Measurements from ENCODE around the gene INSC.

Gene INSC

DNA sequence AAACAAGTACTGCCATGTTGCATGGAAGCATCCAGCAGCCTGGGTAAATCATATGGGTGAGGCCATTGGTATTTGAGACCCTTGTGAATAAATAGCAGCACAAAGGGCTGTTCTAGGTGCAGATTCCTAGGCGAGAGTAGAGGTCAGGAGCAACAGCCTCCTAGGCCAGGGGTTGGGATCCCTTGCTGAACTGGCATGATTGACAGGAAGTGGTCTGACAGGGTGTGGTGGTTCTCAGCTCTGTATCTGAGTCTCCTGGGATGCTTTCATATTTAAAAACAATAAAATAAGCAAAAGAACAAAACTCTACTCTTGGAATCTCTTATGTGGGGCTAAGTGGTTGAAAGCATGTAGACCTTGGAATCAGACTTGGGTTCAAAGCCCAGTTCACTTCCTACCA is 35.8 kb downstream of the INSC start:
- FAIRE-seq, result no peak

DNA sequence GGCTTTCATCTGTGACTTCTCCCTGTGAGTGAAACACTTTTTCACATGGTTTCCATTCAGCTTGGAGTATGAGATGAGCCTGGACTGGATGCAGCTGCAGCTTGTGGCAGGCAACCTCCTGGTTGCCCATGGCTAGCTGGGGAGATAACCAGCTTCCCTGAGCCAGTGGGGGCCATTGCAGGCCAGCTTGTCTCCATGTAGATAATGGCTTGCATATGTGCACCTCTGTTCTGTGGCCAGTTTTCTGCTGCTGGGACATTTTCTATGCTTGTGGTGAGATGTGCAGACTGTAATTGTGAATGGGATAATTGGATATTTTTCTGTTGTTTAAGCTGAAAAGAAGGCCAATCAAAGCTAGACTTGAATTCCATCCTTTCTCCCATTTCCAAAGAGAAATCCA is 38.5 kb downstream of the INSC start:
- FAIRE-seq, result no peak

DNA sequence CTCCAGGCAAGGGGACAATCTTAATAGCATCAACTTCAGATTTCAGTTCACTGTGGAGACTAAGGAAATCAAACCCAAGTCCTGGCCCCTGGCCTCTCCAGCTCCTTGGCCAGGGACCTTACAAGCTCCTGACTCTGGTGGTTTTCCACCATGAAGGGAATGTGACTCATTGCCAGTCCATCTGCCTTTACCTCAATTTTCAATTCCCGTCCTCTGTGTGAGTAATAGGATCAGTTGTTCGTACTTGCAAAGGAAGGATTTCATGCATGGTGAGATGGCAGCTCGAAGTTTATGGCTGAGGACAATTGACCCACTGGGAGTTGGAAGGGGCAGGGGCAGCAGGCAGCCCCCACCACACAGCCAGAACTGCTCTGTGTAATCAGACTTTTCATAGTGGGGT is 42.5 kb downstream of the INSC start:
- no peak for FAIRE-seq

DNA sequence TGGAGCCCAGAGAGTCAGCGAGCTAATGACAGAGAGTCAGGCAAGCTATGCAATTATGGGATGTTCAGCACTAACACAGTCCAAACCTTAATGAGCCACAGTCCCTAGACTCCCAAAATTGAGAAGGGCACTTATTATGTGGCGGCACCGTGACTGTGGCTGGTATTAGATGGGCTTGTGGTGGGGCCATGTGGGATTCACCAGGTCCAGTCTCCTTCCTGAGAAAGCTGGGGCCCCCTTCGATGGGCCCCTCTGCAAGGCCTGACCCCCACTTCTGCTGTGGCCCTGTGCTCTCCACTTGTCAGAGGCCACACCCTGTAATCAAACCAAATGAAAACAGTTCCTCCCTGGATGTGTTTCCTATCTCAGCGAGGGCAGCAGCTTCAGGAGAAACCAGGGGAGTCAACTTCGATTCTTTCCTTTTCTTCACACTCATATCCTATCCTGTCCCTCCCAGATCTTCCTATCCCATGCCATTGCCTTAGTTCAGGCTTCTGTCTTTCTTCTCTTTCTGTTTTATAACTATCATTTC is 42.9 kb downstream of the INSC start:
- no peak for FAIRE-seq

DNA sequence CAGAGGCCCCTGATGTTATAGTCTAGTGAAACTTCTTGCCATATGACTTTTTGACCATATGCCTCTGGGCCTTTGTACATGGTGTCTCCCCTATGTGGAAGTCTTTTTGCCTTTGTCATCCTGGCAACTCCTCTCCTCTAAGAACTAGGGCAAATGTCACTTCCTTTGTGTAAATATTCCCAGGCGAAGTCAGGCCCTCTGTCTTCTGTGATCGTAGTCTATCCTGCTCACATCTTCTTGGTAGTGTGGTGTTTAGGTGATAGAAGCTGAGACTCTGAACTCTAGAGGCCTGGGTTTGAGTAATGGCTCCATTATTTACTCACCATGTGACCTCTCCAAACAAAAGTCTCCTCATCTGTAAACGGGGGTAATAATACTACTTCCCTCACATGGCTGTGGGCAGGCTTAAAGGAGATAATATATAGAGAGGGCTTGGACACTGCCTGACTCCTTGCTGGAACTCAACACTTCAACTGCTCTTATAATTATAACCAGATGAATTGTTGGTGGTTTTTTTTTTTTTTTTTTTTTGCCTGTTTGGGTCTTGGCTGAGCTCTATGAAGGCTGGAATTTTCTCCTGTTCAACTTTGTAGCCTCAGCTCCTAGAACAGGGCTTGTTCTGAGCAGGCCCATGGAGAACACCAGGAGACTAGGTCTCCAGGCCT is 43.8 kb downstream of the INSC start:
- FAIRE-seq, result peak; percentile 53

DNA sequence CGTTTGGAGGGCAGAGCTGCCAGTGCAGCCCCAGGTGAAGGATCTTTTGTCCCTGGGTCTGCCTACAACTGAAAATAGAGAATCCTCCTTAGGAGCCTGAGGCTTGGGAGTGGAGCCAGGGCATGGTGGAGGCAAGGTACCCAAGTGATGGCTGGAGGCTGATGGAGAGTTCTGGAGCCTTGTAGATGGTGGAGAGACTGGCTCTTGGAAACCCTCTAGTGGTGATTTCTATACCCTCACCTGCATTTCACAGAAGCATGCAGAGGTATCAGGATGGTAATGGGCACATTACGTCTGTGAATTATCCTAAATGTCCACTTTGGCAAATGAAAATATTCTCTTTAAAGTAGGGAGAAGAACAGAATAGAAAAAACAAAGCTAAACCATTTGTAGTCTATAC is 44.4 kb downstream of the INSC start:
- no peak for FAIRE-seq

DNA sequence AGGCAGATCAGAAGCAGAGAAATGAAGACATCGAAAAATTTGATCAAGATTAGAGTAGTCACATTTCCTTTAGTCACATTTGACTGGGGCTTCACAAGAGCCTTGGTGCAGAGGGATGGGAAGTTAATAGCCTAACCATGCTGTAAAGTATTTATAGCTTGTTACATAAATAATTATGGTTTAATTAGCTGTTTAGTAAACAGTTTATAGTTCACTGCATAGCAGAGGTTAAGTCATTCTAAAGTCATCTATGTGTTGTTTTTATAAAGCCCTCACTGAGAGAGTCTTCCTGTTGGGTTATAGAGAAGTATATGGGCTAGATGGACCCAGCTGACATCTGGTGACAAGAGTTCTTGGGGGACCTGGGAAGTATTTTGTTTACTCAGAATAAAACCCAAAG is 47.1 kb downstream of the INSC start:
- FAIRE-seq, result no peak

DNA sequence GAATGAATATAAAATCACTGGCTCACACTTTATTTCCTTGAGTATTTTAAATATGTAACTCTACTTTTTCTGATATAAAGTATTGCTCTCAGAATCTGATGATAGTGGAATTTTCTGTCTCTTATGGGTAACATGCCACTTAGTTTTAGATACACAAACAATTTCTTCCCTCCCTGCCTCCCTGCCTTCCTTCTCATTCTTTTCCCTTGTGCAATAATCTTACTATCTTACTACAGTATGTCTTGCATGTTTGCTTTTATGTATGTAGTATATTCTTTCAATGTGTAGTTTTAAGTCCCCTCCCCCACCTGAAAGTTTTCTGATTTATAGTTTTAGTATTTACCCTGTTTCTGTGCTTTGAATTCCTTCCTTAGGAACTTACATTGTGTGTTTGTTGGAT is 48.4 kb downstream of the INSC start:
- no peak for FAIRE-seq

DNA sequence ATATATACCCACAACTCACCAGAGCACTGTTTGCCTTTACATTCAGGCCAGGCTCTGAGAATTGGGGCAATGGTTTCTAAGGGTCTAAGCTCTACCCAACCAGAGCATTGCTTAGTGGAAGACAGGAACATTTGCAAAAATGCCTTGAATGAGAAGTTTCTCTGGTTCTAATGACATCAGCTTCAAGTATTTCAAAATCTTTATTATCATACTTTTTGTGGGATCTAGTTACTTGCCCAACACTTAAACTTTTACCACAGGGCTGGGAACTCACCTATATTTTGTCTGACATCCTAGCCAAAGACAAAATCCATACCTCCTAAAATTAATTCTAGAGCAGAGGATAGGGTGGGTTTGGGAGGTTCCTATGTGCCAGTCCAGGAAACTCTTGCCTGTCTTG is 51.5 kb downstream of the INSC start:
- FAIRE-seq, result no peak

DNA sequence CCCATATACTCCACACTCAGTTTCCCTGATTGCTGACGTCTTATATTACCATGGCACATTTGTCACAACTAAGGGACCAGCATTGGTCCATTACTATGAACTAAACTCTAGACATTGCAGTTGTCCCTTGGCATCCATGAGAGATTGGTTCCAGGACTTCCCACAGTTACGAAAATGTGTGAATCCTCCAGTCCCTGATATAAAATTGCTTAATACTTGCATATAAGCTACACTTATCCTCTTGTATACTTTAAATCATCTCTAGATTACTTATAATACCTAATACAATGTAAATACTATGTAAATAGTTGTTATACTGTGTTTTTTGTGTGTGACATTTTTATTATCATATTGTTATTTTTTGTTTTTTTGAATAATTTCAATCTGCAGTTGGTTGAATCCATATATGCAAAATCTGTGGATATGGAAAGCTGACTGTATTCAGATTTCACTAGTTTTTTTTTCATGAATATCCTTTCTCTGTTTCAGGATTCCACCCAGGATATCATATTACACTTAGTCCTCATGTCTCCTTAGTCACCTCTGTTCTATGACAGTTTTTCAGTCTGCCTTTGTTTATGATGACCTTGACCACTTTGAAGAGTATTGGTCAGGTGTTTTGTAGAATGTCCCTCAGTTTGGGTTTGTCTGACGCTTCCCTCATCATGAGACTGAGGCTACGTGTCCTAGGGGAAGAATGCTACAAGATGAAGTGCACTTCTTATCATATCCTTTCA is 55.3 kb downstream of the INSC start:
- no peak for FAIRE-seq

DNA sequence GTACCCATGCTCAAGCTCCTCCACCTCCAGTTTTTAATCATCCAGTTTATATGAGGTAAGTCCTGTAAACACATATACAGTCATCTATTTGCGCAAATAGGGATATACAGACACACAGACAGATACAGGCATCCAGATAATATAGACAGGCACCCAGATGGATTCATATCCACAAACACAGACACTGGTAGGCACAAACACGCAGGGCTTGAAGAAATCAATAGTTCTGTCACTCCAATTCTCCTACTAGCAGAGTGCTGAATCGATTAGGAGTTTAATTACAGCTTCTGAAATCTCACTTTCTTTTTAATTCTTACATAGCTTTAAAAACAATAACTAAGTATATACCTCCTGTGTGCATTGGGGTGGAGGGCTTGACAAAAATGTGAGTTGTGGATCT is 56.0 kb downstream of the INSC start:
- no peak for FAIRE-seq

DNA sequence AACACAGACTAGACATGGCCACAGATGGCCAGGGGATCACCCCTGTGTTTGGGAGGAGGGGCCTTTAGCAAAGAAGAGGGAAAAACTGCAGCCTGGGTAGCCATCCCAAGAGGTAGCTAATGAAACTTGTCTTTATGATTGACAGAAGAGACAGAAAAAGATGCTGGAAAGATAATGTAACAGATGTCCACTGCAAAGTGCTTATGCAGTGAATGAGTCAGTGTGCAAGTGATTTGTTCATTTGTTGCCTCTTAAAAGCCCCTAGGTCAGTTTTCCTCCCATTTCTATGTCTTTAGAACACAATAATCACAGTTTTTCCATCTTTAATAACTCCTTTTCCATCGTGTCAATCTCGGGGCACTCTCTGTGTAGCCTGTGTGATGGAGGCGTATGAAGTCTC is 57.2 kb downstream of the INSC start:
- FAIRE-seq, result no peak

DNA sequence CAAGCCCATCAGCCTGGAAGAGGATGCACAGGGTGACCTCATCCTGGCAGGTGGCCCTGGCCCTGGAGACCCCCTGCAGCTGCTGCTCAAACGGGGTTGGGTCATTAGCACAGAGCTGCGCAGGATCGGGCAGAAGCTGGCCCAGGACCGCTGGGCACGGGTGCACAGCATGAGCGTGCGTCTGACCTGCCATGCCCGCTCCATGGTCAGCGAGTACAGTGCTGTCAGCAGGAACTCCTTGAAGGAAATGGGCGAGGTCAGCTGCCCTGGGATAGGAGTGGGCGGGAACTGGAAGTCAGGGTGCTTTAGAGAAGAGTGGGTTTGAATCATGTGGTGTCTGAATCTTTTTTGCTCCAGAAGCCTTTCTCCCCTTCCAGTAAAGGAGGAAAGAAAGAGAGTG is 61.1 kb downstream of the INSC start:
- FAIRE-seq, result no peak

DNA sequence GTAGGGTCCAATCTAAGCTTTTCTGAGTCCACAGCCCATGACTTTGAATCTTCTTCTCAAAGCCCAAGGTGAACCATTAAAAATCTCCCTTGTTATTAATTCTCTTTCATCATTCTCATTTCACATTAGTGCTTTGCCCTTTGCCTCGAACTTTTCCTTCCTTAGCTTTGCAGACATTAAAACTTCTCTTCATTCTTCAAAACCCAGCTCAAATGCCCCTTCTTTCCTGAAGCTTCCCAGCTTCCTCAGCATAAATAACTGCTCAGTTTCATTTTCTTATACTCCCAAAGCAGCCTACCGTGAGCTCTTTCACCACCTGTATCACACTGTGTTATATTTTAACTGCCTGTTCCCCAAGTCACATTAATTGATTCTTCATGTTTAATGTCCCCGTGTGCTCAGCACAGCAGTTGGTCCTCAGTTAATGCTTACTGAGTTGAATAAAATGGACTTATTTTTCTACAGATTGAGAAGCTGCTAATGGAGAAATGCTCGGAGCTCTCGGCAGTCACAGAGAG is 62.0 kb downstream of the INSC start:
- FAIRE-seq, result no peak

DNA sequence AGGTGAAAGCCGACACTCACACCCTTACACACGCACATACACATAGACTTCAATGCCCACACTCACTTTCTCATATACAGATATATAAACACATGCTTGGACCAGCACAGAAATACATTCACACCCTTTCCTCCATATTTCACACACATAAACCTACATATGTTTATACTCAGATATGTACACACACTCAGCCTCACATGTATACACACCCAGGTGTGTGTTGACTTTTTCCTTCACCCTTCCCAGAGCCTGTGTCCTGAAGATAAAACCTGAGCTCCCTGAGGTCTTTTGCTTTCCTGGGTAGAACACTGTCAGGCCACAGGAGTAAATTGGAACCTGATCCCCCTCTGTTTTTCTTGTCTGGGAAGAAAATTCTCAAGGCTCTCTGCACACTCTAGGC is 62.8 kb downstream of the INSC start:
- FAIRE-seq, result no peak

DNA sequence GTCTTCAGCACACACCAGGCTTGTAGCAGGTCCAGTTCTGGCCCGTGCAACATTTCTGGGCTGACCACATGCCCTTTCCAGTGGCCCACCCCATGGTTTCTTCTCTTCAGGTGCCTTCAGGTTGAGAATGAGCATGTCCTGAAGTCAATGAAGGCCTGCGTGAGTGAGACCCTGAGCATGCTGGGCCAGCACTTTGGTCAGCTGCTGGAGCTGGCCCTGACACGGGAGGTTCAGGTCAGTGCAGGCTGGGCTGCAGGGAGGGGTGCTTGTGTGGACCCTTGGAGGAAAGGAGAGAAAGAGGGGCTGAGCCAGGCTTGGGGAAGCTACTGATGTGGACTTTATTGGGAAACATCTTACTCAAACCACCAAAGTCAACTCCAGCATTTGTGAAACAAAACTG is 63.5 kb downstream of the INSC start:
- no peak for FAIRE-seq

DNA sequence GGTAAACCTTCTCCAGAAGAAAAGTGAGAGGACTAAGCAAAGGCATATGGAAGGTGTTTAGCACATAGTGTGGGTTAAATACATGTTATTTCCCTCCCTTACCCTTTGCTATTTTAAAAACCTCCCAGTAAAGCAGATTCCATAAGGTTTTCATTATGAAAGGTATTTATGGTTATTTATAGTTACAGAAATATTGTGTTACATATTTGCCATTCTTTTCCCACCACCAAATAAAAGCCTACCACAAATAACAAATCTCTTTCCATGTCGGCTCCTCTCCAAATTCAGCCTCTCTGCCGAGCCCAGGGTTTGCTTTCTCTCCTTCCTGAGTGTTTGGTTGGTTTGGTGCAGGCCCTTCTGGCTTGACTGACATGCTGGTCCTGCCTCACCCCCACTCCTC is 64.4 kb downstream of the INSC start:
- FAIRE-seq, result peak; percentile 76

DNA sequence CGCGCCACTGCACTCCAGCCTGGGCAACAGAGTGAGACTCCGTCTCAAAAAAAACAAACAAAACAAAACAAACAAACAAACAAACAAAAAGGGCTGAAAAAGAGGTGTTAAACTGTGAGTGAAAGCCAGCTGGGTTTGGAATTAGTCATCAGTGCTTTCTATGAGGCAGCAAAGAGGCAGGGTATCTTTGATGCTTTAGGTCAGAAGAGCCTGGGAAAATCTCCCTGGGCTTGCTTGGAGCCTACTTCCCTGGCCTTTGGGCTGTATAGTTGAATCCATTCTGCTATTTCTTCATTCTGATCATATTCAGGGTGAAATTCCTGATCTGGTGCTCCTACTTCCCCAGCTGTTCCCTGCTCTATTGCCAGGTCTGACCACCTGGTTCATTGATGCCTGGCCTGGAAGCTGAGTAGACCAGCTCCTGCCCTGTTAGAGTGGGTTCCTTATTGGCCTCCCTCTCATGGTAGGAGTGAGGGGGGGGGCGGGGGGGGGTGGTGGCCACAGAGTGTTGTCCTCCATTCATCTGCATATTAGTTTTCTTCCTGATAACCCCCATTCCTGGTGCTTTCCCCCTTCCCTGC is 65.6 kb downstream of the INSC start:
- FAIRE-seq, result no peak

DNA sequence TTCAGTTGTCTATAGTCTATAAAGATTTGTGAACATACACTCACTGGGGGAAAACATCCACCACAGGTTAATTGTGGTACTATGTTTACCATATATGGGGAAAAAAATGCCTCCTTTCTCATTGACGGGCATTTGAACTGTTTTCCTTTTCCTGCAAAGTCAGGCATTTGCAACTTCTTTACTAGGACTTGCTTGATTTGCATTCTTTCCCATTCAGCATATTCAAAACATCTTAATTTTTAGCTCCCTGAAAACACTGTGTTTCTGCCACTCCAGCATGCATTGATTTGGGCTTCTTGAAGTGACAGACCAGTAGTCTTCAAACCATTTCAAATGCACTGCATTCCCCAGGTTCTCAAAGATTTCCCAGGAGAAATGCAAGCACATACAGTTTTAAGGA is 67.6 kb downstream of the INSC start:
- FAIRE-seq, result no peak

DNA sequence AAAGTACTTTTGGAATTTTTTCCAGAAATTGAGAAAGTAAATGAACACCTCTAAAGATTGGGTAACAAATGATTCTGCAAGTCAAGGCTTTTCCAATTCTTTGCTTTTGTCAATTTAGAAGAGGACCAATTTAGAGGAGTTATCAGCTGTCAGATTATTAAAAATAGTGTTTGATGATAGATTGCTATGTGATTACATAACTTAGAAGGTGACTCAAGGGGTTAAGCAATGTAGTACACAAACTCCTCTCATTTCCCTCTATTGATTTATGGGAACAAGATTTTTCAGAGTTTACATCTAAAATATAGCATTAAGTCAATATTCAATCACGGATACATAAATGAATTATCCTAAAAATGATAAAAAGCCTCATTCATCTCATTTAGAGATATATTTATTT is 70.3 kb downstream of the INSC start:
- no peak for FAIRE-seq

DNA sequence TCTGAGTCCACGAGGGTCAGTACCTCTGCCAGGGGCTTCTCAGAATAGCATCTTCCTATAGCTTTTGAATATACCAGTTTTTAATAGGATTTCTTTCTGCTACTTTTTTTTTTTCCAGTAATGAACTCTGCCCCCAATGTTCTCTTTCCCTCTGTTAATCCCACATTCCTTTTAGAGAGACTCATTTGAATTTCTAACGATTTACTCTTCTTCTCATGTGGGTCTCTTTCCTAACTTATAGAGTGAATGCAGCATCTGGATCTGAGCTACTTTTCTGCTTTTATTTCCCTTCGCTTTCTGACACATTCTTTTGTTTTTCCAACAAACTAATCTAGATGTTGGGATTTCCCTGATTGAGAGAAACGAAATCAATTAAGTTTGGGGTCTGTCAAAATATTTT is 71.4 kb downstream of the INSC start:
- no peak for FAIRE-seq

DNA sequence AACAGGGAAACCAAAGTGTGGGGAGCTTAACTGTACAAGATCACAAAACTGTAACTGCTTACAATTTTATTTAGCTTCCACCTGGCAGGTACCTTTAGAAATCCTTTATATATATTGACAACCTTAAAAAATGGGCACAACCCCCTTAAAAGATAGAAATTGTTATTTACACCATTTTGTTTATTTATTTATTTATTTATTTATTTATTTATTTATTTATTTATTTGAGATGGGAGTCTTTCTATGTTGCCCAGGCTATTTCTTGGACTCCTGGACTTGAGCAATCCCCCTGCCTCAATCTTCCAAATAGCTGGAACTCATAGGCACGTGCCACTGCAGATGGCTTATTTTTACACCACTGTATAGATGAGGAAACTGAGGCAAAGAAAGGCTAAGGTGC is 74.5 kb downstream of the INSC start:
- no peak for FAIRE-seq

DNA sequence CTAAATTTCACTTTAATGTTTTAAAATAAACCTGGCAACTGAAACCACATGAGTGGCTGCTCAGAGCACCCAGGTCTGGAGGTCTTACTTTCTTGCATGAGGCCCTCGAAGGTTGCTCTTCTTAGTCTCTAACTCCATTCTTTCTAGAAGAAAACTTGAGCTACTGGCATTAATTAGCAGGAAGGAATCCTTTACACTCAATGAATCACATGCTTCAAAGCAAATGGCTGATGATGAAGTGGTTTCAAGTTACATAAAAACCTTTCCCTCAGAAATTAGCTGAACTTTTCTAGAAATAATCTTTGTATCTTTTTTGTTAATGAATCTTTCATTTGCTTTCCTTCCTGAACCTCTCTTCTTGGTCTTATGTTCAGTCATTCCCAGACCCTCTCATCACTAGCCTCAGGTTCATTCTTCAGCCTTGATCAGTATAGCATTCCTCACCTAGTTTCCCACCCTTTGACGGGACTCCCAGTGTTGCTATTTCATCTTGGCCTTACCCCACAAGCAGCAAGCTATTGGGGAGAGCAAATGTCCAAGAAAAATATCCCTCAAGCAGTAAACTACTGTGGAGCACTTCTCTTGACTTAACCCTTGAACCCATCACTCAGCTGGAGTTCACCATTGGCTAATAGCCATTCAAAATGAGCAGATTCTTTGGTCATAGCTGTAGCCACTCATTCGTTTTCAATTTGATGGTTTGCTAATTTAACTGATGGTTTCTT is 75.1 kb downstream of the INSC start:
- no peak for FAIRE-seq

All from endometrium (tissue), 2 donors.